IMR-90 (cell line): ENCODE measurements around the gene TNKS1BP1. TPM values are rescaled to one million over a fixed set of nuclear protein-coding genes. Genes with fewer than 3 reads are reported as not detected.

Experiments
- ATAC-seq: fragments of 200-7000 bp; cut with Tn5 transposase; 2 replicates; pipeline ENCODE4 v1.9.1; 2020; ENCODE audit warnings: low read depth, mild to moderate bottlenecking, moderate library complexity
- BruUV-seq: library from RNA; stranded (reverse); fragments of 400-500 nt; replicated peaks from 2 replicates; lab custom pipeline; 2021; lab: Mats Ljungman, UMichigan
- CTCF ChIA-PET: fragments of 300-600 bp; formaldehyde crosslinking; extraction: SDS; loops from one replicate; lab custom pipeline; 2021; ENCODE audit warnings: antibody characterized with exemption; lab: Yijun Ruan, JAX
- POLR2A ChIA-PET: fragments of 300-600 bp; sonication (Branson Sonifier 250); formaldehyde crosslinking; loops from one replicate; lab custom pipeline; 2022; ENCODE audit warnings: antibody characterized with exemption; ENCODE audit not compliant: unreplicated experiment; lab: Charles Lee
- DNase-seq: peaks from one replicate; pipeline ENCODE4 v3.0.0; 2013
- H2AFZ ChIP-seq: replicated peaks from 2 replicates; pipeline ENCODE3; 2013; ENCODE audit warnings: low read length, mild to moderate bottlenecking; ENCODE audit not compliant: poor library complexity
- H2AK5ac ChIP-seq: 2 replicates; pipeline ENCODE4 v1.6.1; 2013; ENCODE audit warnings: low read depth, low read length, inconsistent platforms
- H2AK9ac ChIP-seq: replicated peaks from 2 replicates; pipeline ENCODE3; 2013; ENCODE audit warnings: mild to moderate bottlenecking, low read depth, low read length, moderate library complexity; ENCODE audit not compliant: poor library complexity
- H2BK120ac ChIP-seq: 2 replicates; pipeline ENCODE4 v1.6.1; 2013; ENCODE audit warnings: low read depth, low read length, inconsistent platforms
- H2BK15ac ChIP-seq: 3 replicates; pipeline ENCODE4 v1.6.1; 2013; ENCODE audit warnings: low read depth, low read length, inconsistent platforms
- H2BK20ac ChIP-seq: 2 replicates; pipeline ENCODE4 v1.6.1; 2013; ENCODE audit warnings: low read depth, mild to moderate bottlenecking, inconsistent platforms, low read length, moderate library complexity
- H2BK5ac ChIP-seq: 2 replicates; pipeline ENCODE4 v1.6.1; 2013; ENCODE audit warnings: mild to moderate bottlenecking, low read depth, low read length, inconsistent platforms; ENCODE audit not compliant: poor library complexity, severe bottlenecking
- H3K14ac ChIP-seq: replicated peaks from 2 replicates; pipeline ENCODE4 v1.6.1; 2013; ENCODE audit warnings: low read depth, low read length, inconsistent platforms
- H3K18ac ChIP-seq: 2 replicates; pipeline ENCODE4 v1.6.1; 2013; ENCODE audit warnings: low read depth, low read length, control low read depth
- H3K23ac ChIP-seq: 2 replicates; pipeline ENCODE4 v1.6.1; 2013; ENCODE audit warnings: low read depth, low read length, inconsistent platforms
- H3K27ac ChIP-seq: 2 replicates; pipeline ENCODE4 v1.5.1; 2013; ENCODE audit warnings: mild to moderate bottlenecking, control low read depth, low read length; ENCODE audit not compliant: insufficient read depth
- H3K27me3 ChIP-seq: 2 replicates; pipeline ENCODE4 v1.6.1; 2013; ENCODE audit warnings: low read length; ENCODE audit not compliant: control insufficient read depth, insufficient read depth
- H3K36me3 ChIP-seq: 2 replicates; pipeline ENCODE4 v1.6.1; 2013; ENCODE audit warnings: low read length, mixed read lengths; ENCODE audit not compliant: control insufficient read depth, insufficient read depth
- H3K4ac ChIP-seq: 2 replicates; pipeline ENCODE4 v1.6.1; 2013; ENCODE audit warnings: low read depth, low read length, inconsistent platforms
- H3K4me1 ChIP-seq: 2 replicates; pipeline ENCODE4 v1.6.1; 2013; ENCODE audit warnings: low read length, mixed read lengths; ENCODE audit not compliant: control insufficient read depth, insufficient read depth
- H3K4me2 ChIP-seq: 2 replicates; pipeline ENCODE4 v1.6.1; 2013; ENCODE audit warnings: low read depth, mild to moderate bottlenecking, control low read depth, low read length, moderate library complexity
- H3K4me3 ChIP-seq: 2 replicates; pipeline ENCODE4 v1.5.1; 2013; ENCODE audit warnings: low read depth, mild to moderate bottlenecking, control low read depth, low read length, moderate library complexity; ENCODE audit not compliant: insufficient read depth
- H3K56ac ChIP-seq: 2 replicates; pipeline ENCODE4 v1.6.1; 2013; ENCODE audit warnings: low read length, inconsistent platforms; ENCODE audit not compliant: insufficient read depth; ENCODE audit errors: extremely low read depth
- H3K79me1 ChIP-seq, 2 experiments: 2 replicates each; pipeline ENCODE4 v1.6.1; 2013; ENCODE audit warnings: low read length in 2 of 2, inconsistent platforms in 1 of 2, low read depth in 1 of 2
- H3K9ac ChIP-seq: 2 replicates; pipeline ENCODE4 v1.6.1; 2013; ENCODE audit warnings: low read depth, low read length, control low read depth
- H3K9me1 ChIP-seq: 2 replicates; pipeline ENCODE4 v1.6.1; 2013; ENCODE audit warnings: low read length, inconsistent platforms; ENCODE audit not compliant: insufficient read depth
- H3K9me3 ChIP-seq: 2 replicates; pipeline ENCODE4 v1.6.1; 2013; ENCODE audit warnings: low read length; ENCODE audit not compliant: control insufficient read depth, insufficient read depth
- H4K20me1 ChIP-seq: 2 replicates; pipeline ENCODE4 v1.6.1; 2013; ENCODE audit warnings: low read length, inconsistent platforms; ENCODE audit not compliant: insufficient read depth
- H4K5ac ChIP-seq: 2 replicates; pipeline ENCODE4 v1.6.1; 2013; ENCODE audit warnings: mild to moderate bottlenecking, low read depth, low read length, control low read depth
- H4K8ac ChIP-seq, 2 experiments: 2 replicates each; pipeline ENCODE4 v1.6.1; 2013; ENCODE audit warnings: low read depth in 2 of 2, low read length in 2 of 2, control low read depth in 1 of 2, inconsistent platforms in 1 of 2
- H4K91ac ChIP-seq: 2 replicates; pipeline ENCODE4 v1.6.1; 2013; ENCODE audit warnings: low read depth, low read length, inconsistent platforms; ENCODE audit not compliant: insufficient read depth
- BHLHE40 ChIP-seq: fragments of 150-350 bp; IDR thresholded peaks from 2 replicates; pipeline ENCODE4 v1.6.1; 2016; ENCODE audit warnings: mild to moderate bottlenecking, low read depth, low read length
- CEBPB ChIP-seq: IDR thresholded peaks from 2 replicates; pipeline ENCODE4 v1.6.1; 2012; ENCODE audit warnings: low read depth, low read length, improper control_type of control experiment
- RAD21 ChIP-seq: IDR thresholded peaks from 2 replicates; pipeline ENCODE4 v1.6.1; 2012; ENCODE audit warnings: low read length, improper control_type of control experiment
- WGBS, 2 experiments: methylation state at CpG; one replicate each; pipeline versions ENCODE4 v1.1.5 to v1.1.7; 2013; ENCODE audit warnings: missing lambda C conversion rate in 2 of 2; ENCODE audit not compliant: insufficient read length in 1 of 2; ENCODE audit errors: extremely low coverage in 2 of 2; 5-methylcytosine and 5-hydroxymethylcytosine counted together
- dilution Hi-C: fragments of 300-500 bp; cut with HindIII; formaldehyde crosslinking; loops from one replicate; pipeline ENCODE4 v1.14.3; 2018; ENCODE audit warnings: low sequenced_read_pairs; ENCODE audit not compliant: unreplicated experiment
- in situ Hi-C: fragments of 300-500 bp; cut with MboI; formaldehyde crosslinking; loops from 3 replicates; pipeline ENCODE4 v1.14.3; 2019; ENCODE audit warnings: low sequenced_read_pairs, inconsistent platforms, mixed read lengths
- intact Hi-C: fragments of 100-400 bp; cut with micrococcal nuclease; formaldehyde crosslinking; loops from 2 replicates; pipeline ENCODE4 v1.10.0; 2022
- polyA plus RNA-seq, 3 experiments: library from polyadenylated mRNA; depleted of rRNA; stranded (reverse); fragments of >200 nt; gene quantifications; 2 replicates each; pipeline ENCODE4 v1.2.3, GENCODE V29; 2012; ENCODE audit warnings: low replicate concordance in 1 of 3
- total RNA-seq: library from RNA; depleted of rRNA; stranded (reverse); fragments of >200 nt; gene quantifications from 2 replicates; pipeline ENCODE4 v1.2.3, GENCODE V29; 2012
- TF ChIP-seq, protein P1 (sequence below): fragments of 150-350 bp; IDR thresholded peaks from 2 replicates; pipeline ENCODE4 v1.6.1; 2017; ENCODE audit warnings: mild to moderate bottlenecking, antibody characterized with exemption, low read length, low read depth
- TF ChIP-seq, protein P2 (sequence below): fragments of 150-350 bp; IDR thresholded peaks from 2 replicates; pipeline ENCODE4 v1.6.1; 2016; ENCODE audit warnings: low read depth, mild to moderate bottlenecking, low read length, moderate library complexity, borderline replicate concordance

TNKS1BP1 gene
- total and polyA plus RNA-seq, 2 of the 4 experiments (the other 2 are of a cell fraction), result 31.7 to 71.4 TPM

DNA sequence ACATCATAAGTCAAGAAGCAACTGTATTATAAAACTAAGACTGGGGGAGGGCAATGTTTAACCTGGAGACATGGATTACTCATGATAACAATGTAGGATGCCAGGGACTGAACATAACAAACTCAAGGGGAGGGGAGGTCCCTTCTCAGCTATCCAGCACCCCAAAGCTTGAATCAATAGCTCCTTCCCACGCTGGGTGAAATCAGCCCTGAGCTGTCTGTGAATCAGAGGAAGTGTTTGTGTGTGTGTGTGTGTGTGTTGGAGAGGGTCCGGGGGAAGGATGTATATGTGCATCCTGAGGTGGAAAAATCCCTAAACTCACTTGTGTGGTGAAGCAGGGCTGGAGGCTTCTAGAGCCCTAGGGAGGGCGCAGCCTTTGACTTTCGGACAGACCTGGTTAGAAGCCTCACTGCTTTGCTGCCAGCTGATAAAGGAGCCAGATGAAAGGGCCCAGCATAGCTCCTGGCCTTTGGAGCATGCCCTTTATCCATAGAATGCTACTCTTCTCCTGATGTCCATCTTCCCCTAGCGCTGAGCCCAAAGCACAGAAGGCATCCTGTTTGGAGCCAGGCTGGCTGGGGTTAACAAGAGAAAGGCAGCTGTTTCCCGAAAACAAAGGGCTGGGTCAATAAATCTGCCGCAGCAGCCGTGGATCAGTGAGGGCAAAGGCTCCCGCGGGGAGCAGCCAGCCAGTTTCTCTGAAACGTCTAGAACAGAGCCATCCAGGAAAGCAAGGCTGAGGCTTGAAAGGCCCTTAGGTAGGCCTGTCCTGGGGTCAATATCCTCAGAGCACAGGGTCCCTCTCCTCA, 35.8 kb downstream of the TNKS1BP1 start (continued):
- TF ChIP-seq, protein P1, sequence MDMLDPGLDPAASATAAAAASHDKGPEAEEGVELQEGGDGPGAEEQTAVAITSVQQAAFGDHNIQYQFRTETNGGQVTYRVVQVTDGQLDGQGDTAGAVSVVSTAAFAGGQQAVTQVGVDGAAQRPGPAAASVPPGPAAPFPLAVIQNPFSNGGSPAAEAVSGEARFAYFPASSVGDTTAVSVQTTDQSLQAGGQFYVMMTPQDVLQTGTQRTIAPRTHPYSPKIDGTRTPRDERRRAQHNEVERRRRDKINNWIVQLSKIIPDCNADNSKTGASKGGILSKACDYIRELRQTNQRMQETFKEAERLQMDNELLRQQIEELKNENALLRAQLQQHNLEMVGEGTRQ, result no peak
- TF ChIP-seq BHLHE40 (0 out of 2 replicates have a peak, but pooled peaks have one; percentile 29), CEBPB (peak; percentile 20; the same call in 1 of the 2 replicates)

GRCh38 chr11:57287884-57288283, 36.9 kb downstream of the TNKS1BP1 start:
- H3K4me1 ChIP-seq, result peaks cover 19% of the 10 kb centered on the region
- H3K56ac ChIP-seq, result no peak overlapping the region
- no peaks in the 10 kb centered on the region for H4K20me1 ChIP-seq
- no peak overlapping the region for H3K9ac ChIP-seq
- WGBS, 2 experiments, result 81% methylated on average over 2 of the region's 3 CpGs; no CpG with 5 or more reads in 1 of the 2 experiments
- H3K36me3 ChIP-seq, result no peaks in the 10 kb centered on the region
- H3K14ac ChIP-seq, result no peak overlapping the region
- H3K4me3 ChIP-seq, result no peak overlapping the region
- DNase-seq, result no peak
- in situ Hi-C loops, result no loop called here
- H3K79me1 ChIP-seq, result no peaks in the 10 kb centered on the region
- H4K8ac ChIP-seq, result no peak overlapping the region
- 0 out of 3 replicates have a peak overlapping the region, but pooled peaks have one; percentile 16 for H2BK15ac ChIP-seq
- no peak overlapping the region for H2BK5ac ChIP-seq
- dilution Hi-C loops, result no loop called here
- intact Hi-C loops, result no loop called here
- no peak for ATAC-seq
- ChIA-PET CTCF (interaction anchor here (1.4 to 1.5 kb wide), 2 partner anchors 10 to 39 kb away, joined by 5 read pairs; no protein-coding TSS in a partner anchor), POLR2A (no interaction called here)
- no peaks in the 10 kb centered on the region for H3K27me3 ChIP-seq
- TF ChIP-seq, protein P1, result no peak
- TF ChIP-seq CEBPB, result no peak
- TF ChIP-seq BHLHE40, result no peak
- TF ChIP-seq RAD21, result no peak
- TF ChIP-seq, protein P2, sequence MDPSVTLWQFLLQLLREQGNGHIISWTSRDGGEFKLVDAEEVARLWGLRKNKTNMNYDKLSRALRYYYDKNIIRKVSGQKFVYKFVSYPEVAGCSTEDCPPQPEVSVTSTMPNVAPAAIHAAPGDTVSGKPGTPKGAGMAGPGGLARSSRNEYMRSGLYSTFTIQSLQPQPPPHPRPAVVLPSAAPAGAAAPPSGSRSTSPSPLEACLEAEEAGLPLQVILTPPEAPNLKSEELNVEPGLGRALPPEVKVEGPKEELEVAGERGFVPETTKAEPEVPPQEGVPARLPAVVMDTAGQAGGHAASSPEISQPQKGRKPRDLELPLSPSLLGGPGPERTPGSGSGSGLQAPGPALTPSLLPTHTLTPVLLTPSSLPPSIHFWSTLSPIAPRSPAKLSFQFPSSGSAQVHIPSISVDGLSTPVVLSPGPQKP, result no peak
- no peak overlapping the region for H2BK120ac ChIP-seq
- H2AFZ ChIP-seq, result no peak overlapping the region
- no peak overlapping the region for H3K27ac ChIP-seq
- no peak overlapping the region for H3K23ac ChIP-seq
- no TSS peak for BruUV-seq
- no peak overlapping the region for H4K91ac ChIP-seq
- no peak overlapping the region for H2BK20ac ChIP-seq
- no peaks in the 10 kb centered on the region for H3K9me3 ChIP-seq
- no peak overlapping the region for H3K4me2 ChIP-seq
- peaks cover 12% of the 10 kb centered on the region for H3K9me1 ChIP-seq
- no peak overlapping the region for H2AK9ac ChIP-seq
- no peak overlapping the region for H3K4ac ChIP-seq
- H2AK5ac ChIP-seq, result peak overlapping the region; percentile 51; the same call in 1 of the 2 replicates
- no peak overlapping the region for H4K5ac ChIP-seq
- H3K18ac ChIP-seq, result no peak overlapping the region
